ENCODE measurements around the gene RGMA.
"Not testable (repeated sequence)": the region's sequence is repeated elsewhere in the genome, so short reads cannot be mapped to it uniquely, and the experiment has no call there.

The RGMA gene

GRCh38 chr15:93044301-93045190 is 44.5 kb downstream of the RGMA start:
- Histone ChIP-seq H3K36me3 (ENCODE audit: control insufficient read depth, insufficient read depth, low read length) (no peaks in the 10 kb centered on the region), H3K27me3 (replicated peaks; ENCODE audit: control insufficient read depth, insufficient read depth, low read length, poor library complexity, severe bottlenecking) (no peaks in the 10 kb centered on the region), H3K4me1 (ENCODE audit: control insufficient read depth, insufficient read depth, low read length, poor library complexity, severe bottlenecking) (peaks cover 12% of the 10 kb centered on the region), H3K4me3 (ENCODE audit: insufficient read depth, low read depth, low read length, poor library complexity, severe bottlenecking) (no peak overlapping the region), H3K27ac (ENCODE audit: insufficient read depth, low read length, poor library complexity, severe bottlenecking) (no peak overlapping the region), H3K9me3 (ENCODE audit: control insufficient read depth, low read length) (no peaks in the 10 kb centered on the region)
- DNase-seq = no peak

- no peaks in the 10 kb centered on the region for H3K27me3 ChIP-seq (replicated peaks; ENCODE audit: control insufficient read depth, insufficient read depth, low read length, poor library complexity, severe bottlenecking)
- H3K4me3 ChIP-seq (ENCODE audit: insufficient read depth, low read depth, low read length, poor library complexity, severe bottlenecking) = no peak overlapping the region
- H3K4me1 ChIP-seq (ENCODE audit: control insufficient read depth, insufficient read depth, low read length, poor library complexity, severe bottlenecking) = peaks cover 12% of the 10 kb centered on the region
- no peaks in the 10 kb centered on the region for H3K36me3 ChIP-seq (ENCODE audit: control insufficient read depth, insufficient read depth, low read length)
- DNase-seq = no peak
- no peak overlapping the region for H3K27ac ChIP-seq (ENCODE audit: insufficient read depth, low read length, poor library complexity, severe bottlenecking)
- H3K9me3 ChIP-seq (ENCODE audit: control insufficient read depth, low read length) = no peaks in the 10 kb centered on the region
These were observed 45.2 kb downstream of the RGMA start for GRCh38 chr15:93043621-93044300.

- Histone ChIP-seq H3K36me3 (ENCODE audit: control insufficient read depth, insufficient read depth, low read length) (no peaks in the 10 kb centered on the region), H3K9me3 (ENCODE audit: control insufficient read depth, low read length) (no peaks in the 10 kb centered on the region), H3K4me3 (ENCODE audit: insufficient read depth, low read depth, low read length, poor library complexity, severe bottlenecking) (no peak overlapping the region), H3K27ac (ENCODE audit: insufficient read depth, low read length, poor library complexity, severe bottlenecking) (no peak overlapping the region), H3K4me1 (ENCODE audit: control insufficient read depth, insufficient read depth, low read length, poor library complexity, severe bottlenecking) (peaks cover 8% of the 10 kb centered on the region), H3K27me3 (replicated peaks; ENCODE audit: control insufficient read depth, insufficient read depth, low read length, poor library complexity, severe bottlenecking) (no peaks in the 10 kb centered on the region)
- no peak for DNase-seq
These were observed 46.2 kb downstream of the RGMA start for GRCh38 chr15:93042691-93043378.

GRCh38 chr15:93042211-93042610 is 46.8 kb downstream of the RGMA start:
- no peak for DNase-seq
- Histone ChIP-seq H3K4me3 (ENCODE audit: insufficient read depth, low read depth, low read length, poor library complexity, severe bottlenecking) (no peak overlapping the region), H3K9me3 (ENCODE audit: control insufficient read depth, low read length) (no peaks in the 10 kb centered on the region), H3K36me3 (ENCODE audit: control insufficient read depth, insufficient read depth, low read length) (no peaks in the 10 kb centered on the region), H3K27ac (ENCODE audit: insufficient read depth, low read length, poor library complexity, severe bottlenecking) (no peak overlapping the region), H3K4me1 (ENCODE audit: control insufficient read depth, insufficient read depth, low read length, poor library complexity, severe bottlenecking) (peaks cover 2% of the 10 kb centered on the region), H3K27me3 (replicated peaks; ENCODE audit: control insufficient read depth, insufficient read depth, low read length, poor library complexity, severe bottlenecking) (no peaks in the 10 kb centered on the region)

GRCh38 chr15:93041159-93041547 is 47.9 kb downstream of the RGMA start:
- no peaks in the 10 kb centered on the region for H3K4me1 ChIP-seq (ENCODE audit: control insufficient read depth, insufficient read depth, low read length, poor library complexity, severe bottlenecking)

GRCh38 chr15:93040288-93041158 is 48.5 kb downstream of the RGMA start:
- Histone ChIP-seq H3K27me3 (replicated peaks; ENCODE audit: control insufficient read depth, insufficient read depth, low read length, poor library complexity, severe bottlenecking) (no peaks in the 10 kb centered on the region), H3K27ac (ENCODE audit: insufficient read depth, low read length, poor library complexity, severe bottlenecking) (no peak overlapping the region), H3K4me1 (ENCODE audit: control insufficient read depth, insufficient read depth, low read length, poor library complexity, severe bottlenecking) (no peaks in the 10 kb centered on the region), H3K4me3 (ENCODE audit: insufficient read depth, low read depth, low read length, poor library complexity, severe bottlenecking) (no peak overlapping the region), H3K36me3 (ENCODE audit: control insufficient read depth, insufficient read depth, low read length) (no peaks in the 10 kb centered on the region), H3K9me3 (ENCODE audit: control insufficient read depth, low read length) (no peaks in the 10 kb centered on the region)
- no peak for DNase-seq

More at GRCh38 chr15:93041159-93041547, 47.9 kb downstream of the RGMA start:
- Histone ChIP-seq H3K9me3 (ENCODE audit: control insufficient read depth, low read length) (no peaks in the 10 kb centered on the region), H3K27me3 (replicated peaks; ENCODE audit: control insufficient read depth, insufficient read depth, low read length, poor library complexity, severe bottlenecking) (no peaks in the 10 kb centered on the region), H3K4me3 (ENCODE audit: insufficient read depth, low read depth, low read length, poor library complexity, severe bottlenecking) (no peak overlapping the region), H3K36me3 (ENCODE audit: control insufficient read depth, insufficient read depth, low read length) (no peaks in the 10 kb centered on the region), H3K27ac (ENCODE audit: insufficient read depth, low read length, poor library complexity, severe bottlenecking) (no peak overlapping the region)
- DNase-seq = no peak

- not testable (repeated sequence) for DNase-seq
These were observed 49.3 kb downstream of the RGMA start for GRCh38 chr15:93039562-93040287.

GRCh38 chr15:93037820-93038705 is 50.9 kb downstream of the RGMA start:
- no peaks in the 10 kb centered on the region for H3K4me1 ChIP-seq (ENCODE audit: control insufficient read depth, insufficient read depth, low read length, poor library complexity, severe bottlenecking)
- H3K27ac ChIP-seq (ENCODE audit: insufficient read depth, low read length, poor library complexity, severe bottlenecking) = no peak overlapping the region
- no peaks in the 10 kb centered on the region for H3K9me3 ChIP-seq (ENCODE audit: control insufficient read depth, low read length)
- no peak overlapping the region for H3K4me3 ChIP-seq (ENCODE audit: insufficient read depth, low read depth, low read length, poor library complexity, severe bottlenecking)
- DNase-seq = no peak
- H3K36me3 ChIP-seq (ENCODE audit: control insufficient read depth, insufficient read depth, low read length) = no peaks in the 10 kb centered on the region
- no peaks in the 10 kb centered on the region for H3K27me3 ChIP-seq (replicated peaks; ENCODE audit: control insufficient read depth, insufficient read depth, low read length, poor library complexity, severe bottlenecking)

More at GRCh38 chr15:93039562-93040287, 49.3 kb downstream of the RGMA start:
- H3K27me3 ChIP-seq (replicated peaks; ENCODE audit: control insufficient read depth, insufficient read depth, low read length, poor library complexity, severe bottlenecking); H3K36me3 ChIP-seq (ENCODE audit: control insufficient read depth, insufficient read depth, low read length); H3K27ac ChIP-seq (ENCODE audit: insufficient read depth, low read length, poor library complexity, severe bottlenecking); H3K9me3 ChIP-seq (ENCODE audit: control insufficient read depth, low read length); H3K4me1 ChIP-seq (ENCODE audit: control insufficient read depth, insufficient read depth, low read length, poor library complexity, severe bottlenecking); H3K4me3 ChIP-seq (ENCODE audit: insufficient read depth, low read depth, low read length, poor library complexity, severe bottlenecking): not testable (repeated sequence)
